ENCODE results near the gene PIWIL4.

- no peak for TF ChIP-seq CTCF (IDR thresholded peaks at IDR 0.05)
- TF ChIP-seq POLR2A (IDR thresholded peaks at IDR 0.05): no peak
- TF ChIP-seq EP300 (IDR thresholded peaks at IDR 0.05): no peak
Observed at GRCh38 chr11:94560834-94561233, 6.3 kb upstream of the PIWIL4 start.

Data from tibial nerve (tissue), 4 donors.